ENCODE measurements around the gene NEK7. TPM values are rescaled to one million over a fixed set of nuclear protein-coding genes. Genes with fewer than 3 reads are reported as not detected.

Gene NEK7
- total and polyA plus RNA-seq, 2 of the 4 experiments (the other 2 are of a cell fraction): 89.0 to 467 TPM

DNA sequence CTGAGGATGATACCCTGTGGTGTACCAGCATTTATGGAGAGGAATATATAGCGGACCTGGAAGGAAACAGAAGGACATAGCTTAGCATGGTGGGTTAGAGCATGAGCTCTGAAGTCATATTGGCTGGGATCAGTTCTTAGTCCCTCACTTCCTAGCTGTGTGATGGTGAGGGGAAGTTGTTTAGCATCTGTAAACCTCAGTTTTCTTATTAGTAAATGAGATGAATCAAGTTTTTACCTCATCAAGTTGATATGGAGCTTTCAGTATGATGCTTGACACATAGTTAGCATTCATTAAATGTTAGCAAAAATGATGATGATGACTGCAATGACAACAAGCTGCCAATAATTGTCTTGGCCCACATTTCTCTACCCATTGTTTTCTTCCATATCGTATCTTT lies 84.8 kb downstream of the NEK7 start:
- Histone ChIP-seq H3K56ac (ENCODE audit: extremely low read depth, insufficient read depth, low read length) (no peak overlapping the region), H3K9me1 (ENCODE audit: insufficient read depth, low read length) (peaks cover 11% of the 10 kb centered on the region), H3K14ac (replicated peaks; ENCODE audit: low read depth, low read length) (no peak overlapping the region), H4K5ac (ENCODE audit: low read depth, low read length) (no peak overlapping the region), H2AK9ac (replicated peaks; ENCODE audit: low read depth, low read length, poor library complexity) (no peak overlapping the region), H3K4me1 (ENCODE audit: control insufficient read depth, insufficient read depth, low read length) (no peaks in the 10 kb centered on the region; the same call in 1 of the 2 replicates), H3K4ac (ENCODE audit: low read depth, low read length) (no peak overlapping the region), H4K91ac (ENCODE audit: insufficient read depth, low read depth, low read length) (no peak overlapping the region), H3K9ac (ENCODE audit: low read depth, low read length) (no peak overlapping the region), H4K20me1 (ENCODE audit: insufficient read depth, low read length) (peaks cover 7% of the 10 kb centered on the region; the same call in 1 of the 2 replicates), H3K18ac (ENCODE audit: low read depth, low read length) (no peak overlapping the region), H3K4me2 (ENCODE audit: low read depth, low read length) (no peak overlapping the region), H3K79me1 (ENCODE audit: low read depth in 1 of 2, low read length in 2 of 2) (peaks cover 42 to 64% of the 10 kb centered on the region in 2 experiments), H2BK20ac (ENCODE audit: low read depth, low read length) (no peak overlapping the region), H3K27ac (ENCODE audit: insufficient read depth, low read length) (no peak overlapping the region), H2BK5ac (ENCODE audit: low read depth, low read length, poor library complexity, severe bottlenecking) (no peak overlapping the region), H3K36me3 (ENCODE audit: control insufficient read depth, insufficient read depth, low read length) (peaks cover under 1% of the 10 kb centered on the region), H2AK5ac (ENCODE audit: low read depth, low read length) (no peak overlapping the region), H4K8ac (ENCODE audit: low read depth in 2 of 2, low read length in 2 of 2) (no peak overlapping the region), H2BK120ac (ENCODE audit: low read depth, low read length) (no peak overlapping the region), H3K23ac (ENCODE audit: low read depth, low read length) (no peak overlapping the region), H3K27me3 (ENCODE audit: control insufficient read depth, insufficient read depth, low read length) (no peaks in the 10 kb centered on the region), H3K4me3 (ENCODE audit: insufficient read depth, low read depth, low read length) (no peak overlapping the region), H3K9me3 (ENCODE audit: control insufficient read depth, insufficient read depth, low read length) (peaks cover under 1% of the 10 kb centered on the region), H2BK15ac (ENCODE audit: low read depth, low read length) (no peak overlapping the region), H2AFZ (replicated peaks; ENCODE audit: low read length, poor library complexity) (no peak overlapping the region)
- TF ChIP-seq POLR2A (IDR thresholded peaks at IDR 0.05; ENCODE audit: low read depth, low read length): no peak
- TF ChIP-seq FOS (IDR thresholded peaks at IDR 0.05; ENCODE audit: low read depth, low read length): no peak
- TF ChIP-seq, protein P1, sequence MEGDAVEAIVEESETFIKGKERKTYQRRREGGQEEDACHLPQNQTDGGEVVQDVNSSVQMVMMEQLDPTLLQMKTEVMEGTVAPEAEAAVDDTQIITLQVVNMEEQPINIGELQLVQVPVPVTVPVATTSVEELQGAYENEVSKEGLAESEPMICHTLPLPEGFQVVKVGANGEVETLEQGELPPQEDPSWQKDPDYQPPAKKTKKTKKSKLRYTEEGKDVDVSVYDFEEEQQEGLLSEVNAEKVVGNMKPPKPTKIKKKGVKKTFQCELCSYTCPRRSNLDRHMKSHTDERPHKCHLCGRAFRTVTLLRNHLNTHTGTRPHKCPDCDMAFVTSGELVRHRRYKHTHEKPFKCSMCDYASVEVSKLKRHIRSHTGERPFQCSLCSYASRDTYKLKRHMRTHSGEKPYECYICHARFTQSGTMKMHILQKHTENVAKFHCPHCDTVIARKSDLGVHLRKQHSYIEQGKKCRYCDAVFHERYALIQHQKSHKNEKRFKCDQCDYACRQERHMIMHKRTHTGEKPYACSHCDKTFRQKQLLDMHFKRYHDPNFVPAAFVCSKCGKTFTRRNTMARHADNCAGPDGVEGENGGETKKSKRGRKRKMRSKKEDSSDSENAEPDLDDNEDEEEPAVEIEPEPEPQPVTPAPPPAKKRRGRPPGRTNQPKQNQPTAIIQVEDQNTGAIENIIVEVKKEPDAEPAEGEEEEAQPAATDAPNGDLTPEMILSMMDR (conservative IDR thresholded peaks at IDR 0.05; ENCODE audit: low read depth, low read length): no peak
- TF ChIP-seq RFX5 (IDR thresholded peaks at IDR 0.05; ENCODE audit: low read depth, low read length): no peak
- TF ChIP-seq ELK1 (IDR thresholded peaks at IDR 0.05; ENCODE audit: borderline replicate concordance, low read depth, low read length): no peak
- TF ChIP-seq CHD1 (IDR thresholded peaks at IDR 0.05; ENCODE audit: low read depth, low read length): no peak
- no peak for TF ChIP-seq SMC3 (IDR thresholded peaks at IDR 0.05; ENCODE audit: low read depth, low read length)
- TF ChIP-seq MXI1 (IDR thresholded peaks at IDR 0.05; ENCODE audit: borderline replicate concordance, low read depth, low read length): no peak
- TF ChIP-seq BHLHE40 (IDR thresholded peaks at IDR 0.05; ENCODE audit: low read depth, low read length): no peak
- TF ChIP-seq MAZ (IDR thresholded peaks at IDR 0.05; ENCODE audit: borderline replicate concordance, low read depth, low read length): no peak
- no peak for TF ChIP-seq RCOR1 (IDR thresholded peaks at IDR 0.05; ENCODE audit: insufficient replicate concordance, low read length)
- TF ChIP-seq RAD21 (IDR thresholded peaks at IDR 0.05; ENCODE audit: low read length): no peak
- no peak for TF ChIP-seq USF2 (IDR thresholded peaks at IDR 0.05; ENCODE audit: low read depth, low read length)
- no peak for TF ChIP-seq CEBPB (IDR thresholded peaks at IDR 0.05; ENCODE audit: low read depth, low read length)
- TF ChIP-seq NFE2L2 (IDR thresholded peaks at IDR 0.05; ENCODE audit: low read depth, low read length): no peak
- no peak for DNase-seq
- WGBS, 2 experiments (ENCODE audit: extremely low coverage in 2 of 2, insufficient read length in 1 of 2): 75% methylated on average over 2 of the region's 2 CpGs; no CpG with 5 or more reads in 1 of the 2 experiments
- no TSS peak for BruUV-seq (replicated peaks)
- dilution Hi-C loops (cut with HindIII; ENCODE audit: low sequenced_read_pairs, unreplicated experiment) (no loop called here), in situ Hi-C loops (cut with MboI; ENCODE audit: low sequenced_read_pairs) (no loop called here), intact Hi-C loops (cut with micrococcal nuclease) (no loop called here)
- POLR2A ChIA-PET (ENCODE audit: unreplicated experiment): no interaction called here
- CTCF ChIA-PET: interaction anchor here (0.8 kb wide), 1 partner anchor 124 kb away, joined by 4 read pairs; no protein-coding TSS in a partner anchor
- ATAC-seq (ENCODE audit: low read depth): no peak
